Measurements from ENCODE around the gene SPTBN4.

Gene SPTBN4

DNA sequence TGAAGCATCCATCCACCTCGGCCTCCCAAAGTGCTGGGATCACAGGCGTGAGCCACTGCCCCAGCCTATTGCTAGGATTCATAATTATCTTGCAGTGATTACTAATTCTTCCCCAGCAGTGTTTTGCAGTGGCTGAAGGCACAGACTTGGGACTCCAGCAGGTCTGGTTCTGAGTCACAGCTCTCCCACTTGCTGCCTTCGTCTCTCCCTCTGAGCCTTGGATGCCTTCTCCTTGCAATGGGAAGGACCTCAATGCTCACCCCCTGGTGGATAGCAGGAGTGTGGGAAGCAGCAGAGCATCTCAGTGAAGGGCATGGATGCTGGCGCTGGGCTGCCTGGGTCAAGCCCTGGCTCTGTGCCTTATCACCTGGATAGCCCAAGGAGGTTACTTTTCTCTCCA, 72.3 kb downstream of the SPTBN4 start (continued):
- no peak for TF ChIP-seq ZNF530 (tag by site-specific recombination; IDR thresholded peaks at IDR 0.05; ENCODE audit: low read depth)
- TF ChIP-seq SP3 (tag by site-specific recombination; IDR thresholded peaks at IDR 0.05) = no peak
- TF ChIP-seq ZFHX2 (tag by site-specific recombination; conservative IDR thresholded peaks at IDR 0.05) = peak; percentile 10; the same call in 1 of the 2 replicates
- no peak for TF ChIP-seq ZSCAN16 (tag by site-specific recombination; IDR thresholded peaks at IDR 0.05)
- TF ChIP-seq ZNF555 (tag by site-specific recombination; conservative IDR thresholded peaks at IDR 0.05) = no peak
- TF ChIP-seq GLIS1 (tag by site-specific recombination; IDR thresholded peaks at IDR 0.05) = peak; percentile 80

DNA sequence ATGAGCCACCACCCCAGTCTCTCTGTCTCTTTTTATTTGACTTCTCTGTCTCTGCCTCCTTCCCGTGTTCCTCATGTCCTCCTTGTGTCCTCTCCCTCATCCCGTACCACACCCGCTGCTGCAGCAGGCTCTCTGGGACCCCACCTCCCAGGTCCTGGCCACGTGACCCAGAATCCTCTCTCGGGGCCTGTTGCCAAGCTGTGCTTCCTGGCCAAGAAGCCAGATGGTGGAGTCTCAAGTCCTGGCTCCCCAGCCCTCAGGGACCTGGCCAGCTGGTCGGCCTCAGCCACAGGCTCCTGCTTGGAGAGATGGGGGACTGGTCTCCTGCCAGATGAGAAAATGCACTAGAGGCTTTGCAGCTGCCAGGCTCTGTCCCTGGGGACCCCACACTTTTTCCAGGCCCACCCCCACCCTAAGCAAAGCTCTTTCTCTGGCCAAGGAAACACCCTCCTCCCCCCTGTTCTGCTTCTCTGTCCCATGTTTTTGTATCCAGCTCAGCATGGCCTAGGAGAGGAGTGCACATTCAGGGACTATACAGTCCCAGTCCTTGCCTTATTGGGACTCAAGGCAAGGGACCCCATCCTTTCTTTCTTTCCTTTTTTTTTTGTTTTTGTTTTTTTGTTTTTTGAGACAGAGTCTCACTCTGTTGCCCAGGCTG, 75.5 kb downstream of the SPTBN4 start:
- Histone ChIP-seq H3K9me3 (ENCODE audit: control insufficient read depth, insufficient read depth, low read depth, low read length) (no peaks in the 10 kb centered on the region), H3K4me3 (ENCODE audit: low read depth, low read length) (no peak overlapping the region), H3K36me3 (ENCODE audit: control insufficient read depth in 2 of 2, insufficient read depth in 1 of 2, low read length in 2 of 2) (no peaks in the 10 kb centered on the region; a peak in 1 of 3 replicates), H3K4me1 (ENCODE audit: control insufficient read depth, insufficient read depth, low read length) (peaks cover 4% of the 10 kb centered on the region; the same call in 1 of the 2 replicates), H3K27ac (ENCODE audit: extremely low read depth, low read depth, low read length) (no peak overlapping the region)
- ChIA-PET POLR2A (interaction anchor here (0.6 to 0.7 kb wide), 2 partner anchors 120 to 207 kb away, joined by 3 to 7 read pairs; no protein-coding TSS in a partner anchor), CTCF (interaction anchor here (0.5 to 13.9 kb wide), 14 partner anchors 8 to 1792 kb away, joined by 3 to 259 read pairs (median 10); partner anchors contain the start of gene LTBP4)
- peak; percentile 85 for TF ChIP-seq KLF1 (tag by site-specific recombination; IDR thresholded peaks at IDR 0.05)
- TF ChIP-seq, protein P1, sequence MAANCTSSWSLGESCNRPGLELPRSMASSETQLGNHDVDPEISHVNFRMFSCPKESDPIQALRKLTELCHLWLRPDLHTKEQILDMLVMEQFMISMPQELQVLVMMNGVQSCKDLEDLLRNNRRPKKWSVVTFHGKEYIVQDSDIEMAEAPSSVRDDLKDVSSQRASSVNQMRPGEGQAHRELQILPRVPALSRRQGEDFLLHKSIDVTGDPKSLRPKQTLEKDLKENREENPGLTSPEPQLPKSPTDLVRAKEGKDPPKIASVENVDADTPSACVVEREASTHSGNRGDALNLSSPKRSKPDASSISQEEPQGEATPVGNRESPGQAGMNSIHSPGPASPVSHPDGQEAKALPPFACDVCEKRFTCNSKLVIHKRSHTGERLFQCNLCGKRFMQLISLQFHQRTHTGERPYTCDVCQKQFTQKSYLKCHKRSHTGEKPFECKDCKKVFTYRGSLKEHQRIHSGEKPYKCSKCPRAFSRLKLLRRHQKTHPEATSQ (tag by site-specific recombination; IDR thresholded peaks at IDR 0.05) = no peak

DNA sequence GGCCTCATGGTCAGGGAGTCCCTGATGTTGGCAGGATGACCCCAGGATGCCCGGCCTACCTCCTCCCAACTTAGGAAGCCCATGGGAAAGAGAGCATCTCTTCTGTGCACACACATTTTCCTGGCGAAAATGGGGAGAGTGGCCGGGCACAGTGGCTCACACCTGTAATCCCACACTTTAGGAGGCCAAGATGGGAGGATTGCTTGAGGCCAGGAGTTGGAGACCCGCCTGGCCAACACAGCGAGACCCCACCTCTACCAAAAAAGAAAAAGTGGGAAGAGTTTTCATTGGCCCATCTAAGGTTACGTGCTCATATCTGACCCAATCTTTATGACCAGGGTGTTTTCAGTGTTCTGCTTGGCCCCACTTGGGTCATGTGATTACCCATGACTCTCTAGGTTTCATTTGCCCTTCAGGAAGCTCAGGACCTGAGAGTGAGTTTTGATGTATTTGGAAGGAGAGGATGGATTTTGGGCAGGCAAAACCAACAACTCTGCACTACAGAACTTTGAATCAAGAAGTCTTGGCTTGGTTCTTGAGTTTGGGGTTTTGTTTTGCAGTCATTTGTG, 76.3 kb downstream of the SPTBN4 start:
- Histone ChIP-seq H3K9me3 (ENCODE audit: control insufficient read depth, insufficient read depth, low read depth, low read length) (peaks cover 2% of the 10 kb centered on the region; the same call in 1 of the 2 replicates), H3K4me3 (ENCODE audit: low read depth, low read length) (no peak overlapping the region), H3K4me1 (ENCODE audit: control insufficient read depth, insufficient read depth, low read length) (peaks cover 4% of the 10 kb centered on the region; the same call in 1 of the 2 replicates), H3K36me3 (ENCODE audit: control insufficient read depth in 2 of 2, insufficient read depth in 1 of 2, low read length in 2 of 2) (no peaks in the 10 kb centered on the region; a peak in 1 of 3 replicates), H3K27ac (ENCODE audit: extremely low read depth, low read depth, low read length) (no peak overlapping the region)
- ChIA-PET POLR2A (interaction anchor here (0.7 kb wide), 1 partner anchor 121 kb away, joined by 7 read pairs; no protein-coding TSS in a partner anchor), CTCF (interaction anchor here (0.6 to 13.9 kb wide), 11 partner anchors 10 to 253 kb away, joined by 3 to 259 read pairs (median 5); no protein-coding TSS in a partner anchor)
- TF ChIP-seq ZNF10 (tag by site-specific recombination; IDR thresholded peaks at IDR 0.05) (no peak), ZNF544 (tag by site-specific recombination; IDR thresholded peaks at IDR 0.05) (no peak), ZNF843 (tag by site-specific recombination; IDR thresholded peaks at IDR 0.05) (no peak), ZNF121 (tag by site-specific recombination; IDR thresholded peaks at IDR 0.05) (peak; percentile 91), KLF7 (tag by site-specific recombination; IDR thresholded peaks at IDR 0.05; ENCODE audit: borderline replicate concordance) (no peak)
- TF ChIP-seq, protein P2, sequence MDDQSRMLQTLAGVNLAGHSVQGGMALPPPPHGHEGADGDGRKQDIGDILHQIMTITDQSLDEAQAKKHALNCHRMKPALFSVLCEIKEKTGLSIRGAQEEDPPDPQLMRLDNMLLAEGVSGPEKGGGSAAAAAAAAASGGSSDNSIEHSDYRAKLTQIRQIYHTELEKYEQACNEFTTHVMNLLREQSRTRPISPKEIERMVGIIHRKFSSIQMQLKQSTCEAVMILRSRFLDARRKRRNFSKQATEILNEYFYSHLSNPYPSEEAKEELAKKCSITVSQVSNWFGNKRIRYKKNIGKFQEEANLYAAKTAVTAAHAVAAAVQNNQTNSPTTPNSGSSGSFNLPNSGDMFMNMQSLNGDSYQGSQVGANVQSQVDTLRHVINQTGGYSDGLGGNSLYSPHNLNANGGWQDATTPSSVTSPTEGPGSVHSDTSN (CRISPR knock-in tag; IDR thresholded peaks at IDR 0.05) = no peak
- TF ChIP-seq, protein P3, sequence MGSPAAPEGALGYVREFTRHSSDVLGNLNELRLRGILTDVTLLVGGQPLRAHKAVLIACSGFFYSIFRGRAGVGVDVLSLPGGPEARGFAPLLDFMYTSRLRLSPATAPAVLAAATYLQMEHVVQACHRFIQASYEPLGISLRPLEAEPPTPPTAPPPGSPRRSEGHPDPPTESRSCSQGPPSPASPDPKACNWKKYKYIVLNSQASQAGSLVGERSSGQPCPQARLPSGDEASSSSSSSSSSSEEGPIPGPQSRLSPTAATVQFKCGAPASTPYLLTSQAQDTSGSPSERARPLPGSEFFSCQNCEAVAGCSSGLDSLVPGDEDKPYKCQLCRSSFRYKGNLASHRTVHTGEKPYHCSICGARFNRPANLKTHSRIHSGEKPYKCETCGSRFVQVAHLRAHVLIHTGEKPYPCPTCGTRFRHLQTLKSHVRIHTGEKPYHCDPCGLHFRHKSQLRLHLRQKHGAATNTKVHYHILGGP (tag by site-specific recombination; IDR thresholded peaks at IDR 0.05) = peak; percentile 49; the same call in 1 of the 2 replicates
- TF ChIP-seq, protein P4, sequence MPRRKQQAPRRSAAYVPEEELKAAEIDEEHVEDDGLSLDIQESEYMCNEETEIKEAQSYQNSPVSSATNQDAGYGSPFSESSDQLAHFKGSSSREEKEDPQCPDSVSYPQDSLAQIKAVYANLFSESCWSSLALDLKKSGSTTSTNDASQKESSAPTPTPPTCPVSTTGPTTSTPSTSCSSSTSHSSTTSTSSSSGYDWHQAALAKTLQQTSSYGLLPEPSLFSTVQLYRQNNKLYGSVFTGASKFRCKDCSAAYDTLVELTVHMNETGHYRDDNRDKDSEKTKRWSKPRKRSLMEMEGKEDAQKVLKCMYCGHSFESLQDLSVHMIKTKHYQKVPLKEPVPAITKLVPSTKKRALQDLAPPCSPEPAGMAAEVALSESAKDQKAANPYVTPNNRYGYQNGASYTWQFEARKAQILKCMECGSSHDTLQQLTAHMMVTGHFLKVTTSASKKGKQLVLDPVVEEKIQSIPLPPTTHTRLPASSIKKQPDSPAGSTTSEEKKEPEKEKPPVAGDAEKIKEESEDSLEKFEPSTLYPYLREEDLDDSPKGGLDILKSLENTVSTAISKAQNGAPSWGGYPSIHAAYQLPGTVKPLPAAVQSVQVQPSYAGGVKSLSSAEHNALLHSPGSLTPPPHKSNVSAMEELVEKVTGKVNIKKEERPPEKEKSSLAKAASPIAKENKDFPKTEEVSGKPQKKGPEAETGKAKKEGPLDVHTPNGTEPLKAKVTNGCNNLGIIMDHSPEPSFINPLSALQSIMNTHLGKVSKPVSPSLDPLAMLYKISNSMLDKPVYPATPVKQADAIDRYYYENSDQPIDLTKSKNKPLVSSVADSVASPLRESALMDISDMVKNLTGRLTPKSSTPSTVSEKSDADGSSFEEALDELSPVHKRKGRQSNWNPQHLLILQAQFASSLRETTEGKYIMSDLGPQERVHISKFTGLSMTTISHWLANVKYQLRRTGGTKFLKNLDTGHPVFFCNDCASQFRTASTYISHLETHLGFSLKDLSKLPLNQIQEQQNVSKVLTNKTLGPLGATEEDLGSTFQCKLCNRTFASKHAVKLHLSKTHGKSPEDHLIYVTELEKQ (tag by site-specific recombination; IDR thresholded peaks at IDR 0.05; ENCODE audit: borderline replicate concordance) = no peak

Measured in HEK293 (cell line).